Mesenchymal stem cell (in vitro differentiated cells and primary cell): ENCODE measurements around the gene RPS6KA2.

Experiments used
- DNase-seq: peaks from one replicate; pipeline ENCODE4 v3.0.0-alpha.2; 2013
- H2AFZ ChIP-seq: one replicate; pipeline ENCODE4 v1.6.1; 2013; ENCODE audit warnings: low read depth, mild to moderate bottlenecking, control low read depth, inconsistent platforms, low read length, moderate library complexity
- H2AK5ac ChIP-seq: 2 replicates; pipeline ENCODE4 v1.6.1; 2013; ENCODE audit warnings: low read length, moderate library complexity, mild to moderate bottlenecking, inconsistent platforms; ENCODE audit not compliant: severe bottlenecking
- H2BK120ac ChIP-seq: one replicate; pipeline ENCODE4 v1.6.1; 2013; ENCODE audit warnings: low read depth, mild to moderate bottlenecking, inconsistent platforms, low read length, moderate library complexity
- H2BK12ac ChIP-seq, 2 experiments: one replicate each; pipeline ENCODE4 v1.6.1; 2013; ENCODE audit warnings: inconsistent platforms in 2 of 2, low read length in 2 of 2, mild to moderate bottlenecking in 2 of 2, moderate library complexity in 2 of 2, control low read depth in 1 of 2
- H2BK15ac ChIP-seq: one replicate; pipeline ENCODE4 v1.6.1; 2013; ENCODE audit warnings: mild to moderate bottlenecking, low read depth, inconsistent platforms; ENCODE audit not compliant: poor library complexity, severe bottlenecking
- H2BK5ac ChIP-seq: 2 replicates; pipeline ENCODE4 v1.6.1; 2013; ENCODE audit warnings: low read depth, mild to moderate bottlenecking, low read length, control low read depth, inconsistent platforms; ENCODE audit not compliant: poor library complexity, severe bottlenecking
- H3K14ac ChIP-seq, 2 experiments: one replicate each; pipeline ENCODE4 v1.6.1; 2013; ENCODE audit warnings: inconsistent platforms in 2 of 2, low read length in 2 of 2, control low read depth in 1 of 2, mild to moderate bottlenecking in 1 of 2, moderate library complexity in 1 of 2
- H3K18ac ChIP-seq, 2 experiments: one replicate each; pipeline ENCODE4 v1.6.1; 2013; ENCODE audit warnings: inconsistent platforms in 2 of 2, low read length in 2 of 2, control low read depth in 1 of 2, low read depth in 1 of 2, mild to moderate bottlenecking in 1 of 2
- H3K23ac ChIP-seq, 2 experiments: one replicate each; pipeline ENCODE4 v1.6.1; 2013; ENCODE audit warnings: inconsistent platforms in 2 of 2, low read length in 2 of 2, mild to moderate bottlenecking in 2 of 2, moderate library complexity in 2 of 2, control low read depth in 1 of 2
- H3K27ac ChIP-seq: 2 replicates; pipeline ENCODE4 v1.5.1; 2013; ENCODE audit warnings: mild to moderate bottlenecking, moderate library complexity, low read length, control low read depth, inconsistent platforms; ENCODE audit not compliant: poor library complexity, severe bottlenecking
- H3K27me3 ChIP-seq, 2 experiments: 2 replicates each; pipeline versions ENCODE4 v1.6.1 to v1.7.0; 2013; ENCODE audit warnings: low read length in 2 of 2, mild to moderate bottlenecking in 2 of 2, moderate library complexity in 2 of 2, control low read depth in 1 of 2, inconsistent platforms in 1 of 2; ENCODE audit not compliant: control insufficient read depth in 1 of 2, insufficient read depth in 1 of 2
- H3K36me3 ChIP-seq, 2 experiments: 2 replicates each; pipeline versions ENCODE4 v1.6.1 to v1.7.0; 2013; ENCODE audit warnings: low read length in 2 of 2, control low read depth in 1 of 2, inconsistent platforms in 1 of 2, low read depth in 1 of 2, mild to moderate bottlenecking in 1 of 2; ENCODE audit not compliant: insufficient read depth in 2 of 2, control insufficient read depth in 1 of 2
- H3K4ac ChIP-seq, 2 experiments: one replicate each; pipeline ENCODE4 v1.6.1; 2013; ENCODE audit warnings: inconsistent platforms in 2 of 2, low read length in 2 of 2, mild to moderate bottlenecking in 2 of 2, moderate library complexity in 2 of 2, control low read depth in 1 of 2, low read depth in 1 of 2
- H3K4me1 ChIP-seq: 2 replicates; pipeline ENCODE4 v1.6.1; 2013; ENCODE audit warnings: low read depth, low read length, control low read depth; ENCODE audit not compliant: control insufficient read depth, insufficient read depth
- H3K4me2 ChIP-seq: 2 replicates; pipeline ENCODE4 v1.6.1; 2013; ENCODE audit warnings: low read length, mild to moderate bottlenecking, inconsistent platforms; ENCODE audit not compliant: poor library complexity, severe bottlenecking
- H3K4me3 ChIP-seq, 2 experiments: 2 replicates each; pipeline versions ENCODE4 v1.5.1 to v1.7.0; 2013; ENCODE audit warnings: low read length in 2 of 2, mild to moderate bottlenecking in 2 of 2, control low read depth in 1 of 2, low read depth in 1 of 2; ENCODE audit not compliant: insufficient read depth in 1 of 2
- H3K79me1 ChIP-seq: replicated peaks from 2 replicates; pipeline ENCODE4 v1.6.1; 2013; ENCODE audit warnings: mild to moderate bottlenecking, control low read depth, low read length, inconsistent platforms; ENCODE audit not compliant: poor library complexity, severe bottlenecking
- H3K9ac ChIP-seq: 2 replicates; pipeline ENCODE4 v1.7.0; 2013; ENCODE audit warnings: mild to moderate bottlenecking, low read length, moderate library complexity
- H3K9me3 ChIP-seq: 2 replicates; pipeline ENCODE4 v1.7.0; 2013; ENCODE audit warnings: mild to moderate bottlenecking, low read length; ENCODE audit not compliant: control insufficient read depth
- H4K8ac ChIP-seq: one replicate; pipeline ENCODE4 v1.6.1; 2013; ENCODE audit warnings: inconsistent platforms, mild to moderate bottlenecking, low read length, moderate library complexity
- H4K91ac ChIP-seq: one replicate; pipeline ENCODE4 v1.6.1; 2013; ENCODE audit warnings: mild to moderate bottlenecking, low read length, inconsistent platforms
- WGBS: methylation state at CpG from one replicate; pipeline ENCODE4 v1.1.7; 2013; ENCODE audit warnings: mixed read lengths; 5-methylcytosine and 5-hydroxymethylcytosine counted together

Gene RPS6KA2

DNA sequence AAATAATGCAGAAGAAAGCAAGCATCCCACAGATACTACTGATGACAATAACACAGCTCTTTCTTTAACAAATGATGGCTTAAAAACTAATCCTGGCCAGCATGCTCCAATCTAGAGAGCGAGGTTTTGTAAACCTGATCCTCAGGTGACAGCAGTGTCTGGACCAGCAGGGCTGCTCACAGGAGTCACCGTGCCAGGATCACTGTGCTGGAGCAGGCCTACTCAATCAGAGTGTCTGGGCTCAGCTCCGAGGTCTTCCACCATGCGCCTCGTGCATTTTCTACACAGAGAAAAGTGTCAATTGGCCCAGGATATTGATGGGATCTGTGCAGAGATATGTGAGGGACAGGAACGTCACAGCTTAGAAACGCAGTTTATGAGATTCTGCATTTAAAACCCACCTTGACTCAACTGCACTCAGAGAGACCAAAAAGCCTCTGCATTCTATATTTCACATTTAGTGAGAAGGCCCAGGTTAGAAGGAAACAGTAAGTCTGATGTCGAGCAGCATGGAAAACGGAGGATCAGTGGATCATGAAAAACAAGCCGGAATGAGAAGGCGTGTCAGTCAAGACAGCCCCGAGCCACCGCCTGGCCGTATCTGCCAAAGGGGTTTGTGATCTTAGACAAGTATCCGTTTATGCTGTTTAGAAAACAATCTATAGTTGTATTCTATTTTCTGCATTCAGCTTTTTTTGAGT lies 48.4 kb downstream of the RPS6KA2 start:
- DNase-seq = no peak
- Histone ChIP-seq H3K27me3 (no peaks in the 10 kb centered on the region), H3K4me1 (peaks cover 9% of the 10 kb centered on the region), H3K4ac (no peak overlapping the region), H2BK5ac (no peak overlapping the region), H3K18ac (no peak overlapping the region), H2AFZ (no peak overlapping the region), H3K14ac (peak overlapping the region in 1 of 2 experiments; percentile 38), H3K23ac (no peak overlapping the region), H4K8ac (no peak overlapping the region), H3K4me3 (no peak overlapping the region), H2BK120ac (no peak overlapping the region), H3K36me3 (no peaks in the 10 kb centered on the region), H2BK15ac (no peak overlapping the region), H3K27ac (no peak overlapping the region), H3K79me1 (peaks cover 1% of the 10 kb centered on the region), H3K9ac (no peak overlapping the region), H3K9me3 (no peaks in the 10 kb centered on the region), H2AK5ac (no peak overlapping the region), H4K91ac (no peak overlapping the region), H3K4me2 (no peak overlapping the region), H2BK12ac (no peak overlapping the region)
- over 99% methylated on average over 12 of the region's 15 CpGs for WGBS

DNA sequence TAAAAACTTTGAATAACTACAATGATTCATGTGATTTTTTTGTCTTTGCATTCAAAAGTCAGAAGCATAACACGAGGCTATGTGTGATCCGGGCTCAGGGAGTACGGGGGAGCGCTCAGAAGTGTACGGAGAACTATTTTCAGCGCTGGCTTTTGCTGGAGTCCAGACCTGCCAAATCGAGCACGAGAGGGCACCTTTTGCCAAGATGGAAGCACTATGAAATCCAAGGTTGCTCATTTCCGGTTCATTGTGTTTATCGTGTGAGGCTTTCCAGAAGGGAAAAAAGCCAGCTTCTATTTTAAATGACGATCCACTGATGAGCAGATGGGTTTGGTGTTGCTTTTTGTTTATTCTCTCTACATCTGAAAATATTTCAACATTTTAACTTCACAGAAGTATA lies 51.8 kb downstream of the RPS6KA2 start:
- Histone ChIP-seq H4K8ac (no peak overlapping the region), H3K9ac (peak overlapping the region; percentile 62), H2BK12ac (no peak overlapping the region), H2AFZ (no peak overlapping the region), H3K23ac (no peak overlapping the region), H3K27me3 (no peaks in the 10 kb centered on the region), H4K91ac (no peak overlapping the region), H2BK5ac (no peak overlapping the region), H3K4ac (no peak overlapping the region), H3K27ac (no peak overlapping the region), H3K4me1 (peaks cover 10% of the 10 kb centered on the region), H3K18ac (no peak overlapping the region), H3K4me2 (no peak overlapping the region), H3K36me3 (peaks cover 0 to 3% of the 10 kb centered on the region in 2 experiments), H3K14ac (no peak overlapping the region), H2BK120ac (no peak overlapping the region), H3K79me1 (no peaks in the 10 kb centered on the region), H3K9me3 (no peaks in the 10 kb centered on the region), H2AK5ac (no peak overlapping the region), H2BK15ac (no peak overlapping the region), H3K4me3 (peak overlapping the region in 1 of 2 experiments; percentile 35)
- WGBS = 97% methylated on average over 10 of the region's 11 CpGs
- DNase-seq = no peak

DNA sequence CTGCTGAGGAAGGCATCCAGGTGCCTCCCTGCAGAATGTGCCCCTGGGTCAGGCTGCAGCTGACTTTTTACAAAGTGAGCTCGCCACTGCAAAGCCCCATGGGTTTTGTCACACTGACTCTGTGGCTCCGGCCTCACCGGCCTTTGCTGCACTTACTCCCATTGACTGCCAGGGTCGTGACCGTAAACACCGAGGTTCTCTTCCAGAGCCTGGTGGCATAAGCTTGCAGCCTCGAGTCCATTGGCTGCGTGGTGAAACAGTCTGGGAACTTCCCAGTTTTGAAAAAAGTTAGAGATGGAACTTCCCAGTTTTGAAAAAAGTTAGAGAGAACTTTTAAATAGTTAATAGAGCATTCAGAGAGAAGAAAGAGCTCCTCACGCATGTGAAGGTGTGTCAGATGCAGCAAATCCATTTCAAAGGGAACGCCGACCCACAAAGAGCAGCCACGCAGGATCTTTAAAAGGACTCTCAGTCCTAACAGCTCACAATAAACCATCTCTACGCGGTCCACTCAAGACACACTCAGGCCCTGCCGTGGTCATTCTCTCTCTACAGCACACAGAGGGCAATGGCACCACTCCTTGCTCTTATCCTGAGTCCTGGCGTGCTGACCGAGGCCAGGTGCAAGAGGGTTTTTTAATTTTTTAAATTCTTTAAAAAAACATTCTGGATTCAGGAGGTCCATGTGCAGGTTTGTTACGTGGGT lies 53.4 kb downstream of the RPS6KA2 start:
- Histone ChIP-seq H3K9me3 (no peaks in the 10 kb centered on the region), H3K23ac (no peak overlapping the region), H4K91ac (peak overlapping the region; percentile 78), H3K18ac (peak overlapping the region; percentile 76 to 100), H2BK120ac (peak overlapping the region; percentile 11), H3K4me2 (no peak overlapping the region), H2BK12ac (peak overlapping the region in 1 of 2 experiments; percentile 100), H3K27me3 (no peaks in the 10 kb centered on the region), H4K8ac (peak overlapping the region; percentile 52), H3K36me3 (peaks cover 0 to 3% of the 10 kb centered on the region in 2 experiments), H3K4me3 (no peak overlapping the region), H3K9ac (no peak overlapping the region), H2BK5ac (no peak overlapping the region), H3K27ac (no peak overlapping the region), H2AK5ac (no peak overlapping the region), H3K79me1 (peaks cover 4% of the 10 kb centered on the region), H3K4me1 (peaks cover 10% of the 10 kb centered on the region), H3K14ac (peak overlapping the region in 1 of 2 experiments; percentile 35), H2AFZ (no peak overlapping the region), H3K4ac (peak overlapping the region; percentile 62 to 93), H2BK15ac (no peak overlapping the region)
- WGBS = 81% methylated on average over 18 of the region's 18 CpGs
- peak; percentile 59 for DNase-seq
